ENCODE measurements around the gene APOBEC3A. TPM values are rescaled to one million over a fixed set of nuclear protein-coding genes. Genes with fewer than 3 reads are reported as not detected.
"Not testable (repeated sequence)": the region's sequence is repeated elsewhere in the genome, so short reads cannot be mapped to it uniquely, and the experiment has no call there.

APOBEC3A gene
- total and polyA plus RNA-seq, 2 of the 8 experiments (the other 6 are each of a cell fraction or from before 2014, with no cell fraction given): not detected

GRCh38 chr22:38992871-38993371 is 35.5 kb downstream of the APOBEC3A start:
- H3K56ac ChIP-seq (replicated peaks; ENCODE audit: insufficient read length, low read depth, low read length); H2AFZ ChIP-seq (ENCODE audit: low read length); H3K4me3 ChIP-seq (ENCODE audit: extremely low read depth in 1 of 4, insufficient read depth in 2 of 4, low read depth in 3 of 4, low read length in 4 of 4): not testable (repeated sequence)

More at GRCh38 chr22:38992871-38993371, 35.5 kb downstream of the APOBEC3A start:
- H4K91ac ChIP-seq (replicated peaks; ENCODE audit: insufficient read length, low read length); H4K20me1 ChIP-seq (replicated peaks in 1 of 2; ENCODE audit: control insufficient read depth in 1 of 2, insufficient read depth in 2 of 2, low read length in 2 of 2); H3K23ac ChIP-seq (ENCODE audit: insufficient read length); H3K9ac ChIP-seq (replicated peaks in 1 of 4; ENCODE audit: extremely low read depth in 1 of 4, low read depth in 3 of 4, low read length in 3 of 4); H3K4ac ChIP-seq (replicated peaks; ENCODE audit: insufficient read length, low read depth, low read length); H3K79me1 ChIP-seq (ENCODE audit: low read depth, low read length); H4K5ac ChIP-seq (ENCODE audit: insufficient read length, low read depth, low read length); POLR2A ChIA-PET (ENCODE audit: partially characterized antibody); H2BK5ac ChIP-seq (ENCODE audit: low read depth, low read length); H3K23me2 ChIP-seq (ENCODE audit: low read depth, low read length); H3K18ac ChIP-seq (ENCODE audit: extremely low read depth, low read length); H3K14ac ChIP-seq (ENCODE audit: insufficient read length); H2BK20ac ChIP-seq (ENCODE audit: low read length); H3K36me3 ChIP-seq (ENCODE audit: control insufficient read depth in 2 of 4, insufficient read depth in 4 of 4, low read length in 3 of 4); H3K79me2 ChIP-seq (ENCODE audit: control insufficient read depth in 1 of 2, insufficient read depth in 2 of 2, low read length in 2 of 2); H2BK120ac ChIP-seq (replicated peaks; ENCODE audit: low read depth, low read length); H2BK12ac ChIP-seq (ENCODE audit: low read depth, low read length); FAIRE-seq; H2BK15ac ChIP-seq (ENCODE audit: low read length); H3K9me3 ChIP-seq (ENCODE audit: insufficient read depth in 2 of 2, low read depth in 1 of 2, low read length in 1 of 2); H3K27me3 ChIP-seq (replicated peaks in 1 of 4; ENCODE audit: control insufficient read depth in 3 of 4, extremely low read depth in 1 of 4, insufficient read depth in 3 of 4, low read length in 3 of 4); H3K27ac ChIP-seq (ENCODE audit: low read depth, low read length): not testable (repeated sequence)
- H3K4me1 ChIP-seq (replicated peaks in 1 of 4; ENCODE audit: control insufficient read depth in 3 of 4, insufficient read depth in 4 of 4, low read length in 3 of 4): peaks cover 3 to 14% (median 4%) of the 10 kb centered on the region in 4 experiments; a peak in 6 of 7 replicates
- peak in 1 of 2 experiments; percentile 84 for DNase-seq (ENCODE audit: low read depth in 1 of 2, low spot score in 2 of 2)
- H4K8ac ChIP-seq (ENCODE audit: extremely low read depth, insufficient read depth, low read length): peak overlapping the region; percentile 73; the same call in 1 of the 2 replicates
- H2AK5ac ChIP-seq (ENCODE audit: low read depth, low read length): peak overlapping the region; percentile 96; the same call in 1 of the 2 replicates
- CTCF ChIA-PET (ENCODE audit: partially characterized antibody): interaction anchor here (1.2 to 3.0 kb wide), 3 partner anchors 10 to 19 kb away, joined by 4 to 14 read pairs (median 8); no protein-coding TSS in a partner anchor
- 46% methylated on average over 8 of the region's 12 CpGs; no CpG with 5 or more reads in 1 of the 2 experiments for WGBS, 2 experiments (ENCODE audit: extremely low coverage in 1 of 2, insufficient coverage in 1 of 2, insufficient read length in 1 of 2, insufficient replicate concordance in 2 of 2, low coverage in 1 of 2, low lambda C conversion rate in 2 of 2, missing lambda C conversion rate in 1 of 2)
- peak overlapping the region; percentile 3 to 38; a peak in 1 of 4 replicates for H3K4me2 ChIP-seq (ENCODE audit: insufficient read depth in 1 of 2, low read depth in 2 of 2, low read length in 2 of 2)
- peak in 1 of 2 experiments; percentile 26; a peak in 1 of 3 replicates for TF ChIP-seq POLR2A (IDR thresholded peaks at IDR 0.05; ENCODE audit: control extremely low read depth in 1 of 2, low read depth in 2 of 2, low read length in 2 of 2)
